ENCODE measurements around the gene GSDMA.

Gene GSDMA

GRCh38 chr17:39921323-39921722 lies 41.5 kb upstream of the GSDMA start:
- TF ChIP-seq CTCF (IDR thresholded peaks at IDR 0.05; ENCODE audit: borderline replicate concordance, insufficient read depth, low read depth, low read length), result no peak
- no peak overlapping the region for H3K4me3 ChIP-seq (ENCODE audit: low read depth, low read length)

- no peak for TF ChIP-seq CTCF (IDR thresholded peaks at IDR 0.05; ENCODE audit: borderline replicate concordance, insufficient read depth, low read depth, low read length)
- no peak overlapping the region for H3K4me3 ChIP-seq (ENCODE audit: low read depth, low read length)
Observed at GRCh38 chr17:39922006-39922405, 40.8 kb upstream of the GSDMA start.

- TF ChIP-seq CTCF (IDR thresholded peaks at IDR 0.05; ENCODE audit: borderline replicate concordance, insufficient read depth, low read depth, low read length), result no peak
- H3K4me3 ChIP-seq (ENCODE audit: low read depth, low read length), result no peak overlapping the region
Observed at GRCh38 chr17:39923230-39923629, 39.6 kb upstream of the GSDMA start.

GRCh38 chr17:39923836-39924690 lies 38.7 kb upstream of the GSDMA start:
- TF ChIP-seq CTCF (IDR thresholded peaks at IDR 0.05; ENCODE audit: borderline replicate concordance, insufficient read depth, low read depth, low read length), result no peak
- H3K4me3 ChIP-seq (ENCODE audit: low read depth, low read length), result no peak overlapping the region

GRCh38 chr17:39924691-39925055 lies 38.1 kb upstream of the GSDMA start:
- TF ChIP-seq CTCF (IDR thresholded peaks at IDR 0.05; ENCODE audit: borderline replicate concordance, insufficient read depth, low read depth, low read length), result no peak
- H3K4me3 ChIP-seq (ENCODE audit: low read depth, low read length), result no peak overlapping the region

- H3K4me3 ChIP-seq (ENCODE audit: low read depth, low read length), result no peak overlapping the region
- TF ChIP-seq CTCF (IDR thresholded peaks at IDR 0.05; ENCODE audit: borderline replicate concordance, insufficient read depth, low read depth, low read length), result no peak
Observed at GRCh38 chr17:39925282-39926134, 37.3 kb upstream of the GSDMA start.

Data from GM12875 (cell line).